OCI-LY3 (cell line): ENCODE measurements around the gene WDR18.

Experiments
- H2AFZ ChIP-seq: fragments of 200-600, 300-600 bp; shearing (Covaris generic); 2 replicates; pipeline ENCODE4 v1.6.0; 2014; ENCODE audit warnings: antibody characterized with exemption, low read depth, low read length
- H3K27ac ChIP-seq: fragments of 200-600, 300-600 bp; sonication (generic); 2 replicates; pipeline ENCODE4 v1.5.1; 2014; ENCODE audit warnings: mild to moderate bottlenecking, low read length, moderate library complexity, mixed read lengths
- H3K27me3 ChIP-seq: fragments of 200-600, 300-600 bp; sonication (generic); 2 replicates; pipeline ENCODE4 v1.6.1; 2014; ENCODE audit warnings: low read depth, low read length, mixed read lengths
- H3K36me3 ChIP-seq: fragments of 200-600, 300-600 bp; sonication (generic); replicated peaks from 2 replicates; pipeline ENCODE3; 2014; ENCODE audit warnings: low read depth, low read length, mixed read lengths
- H3K4me1 ChIP-seq: fragments of 300-600, 200-600 bp; sonication (generic); 2 replicates; pipeline ENCODE4 v1.6.1; 2014; ENCODE audit warnings: low read length, mixed read lengths
- H3K4me2 ChIP-seq: fragments of 200-600, 300-600 bp; sonication (generic); 2 replicates; pipeline ENCODE4 v1.6.1; 2014; ENCODE audit warnings: low read length, mixed read lengths
- H3K4me3 ChIP-seq: fragments of 300-600, 200-600 bp; sonication (generic); 2 replicates; pipeline ENCODE4 v1.5.1; 2014; ENCODE audit warnings: antibody characterized with exemption, mild to moderate bottlenecking, low read length, moderate library complexity
- H3K79me2 ChIP-seq: fragments of 300-600, 200-600 bp; shearing (Covaris generic); 2 replicates; pipeline ENCODE4 v1.6.1; 2014; ENCODE audit warnings: mild to moderate bottlenecking, low read length, mixed read lengths
- H3K9ac ChIP-seq: fragments of 300-600, 200-600 bp; shearing (Covaris generic); 2 replicates; pipeline ENCODE4 v1.6.0; 2014; ENCODE audit warnings: mild to moderate bottlenecking, low read length, moderate library complexity
- H3K9me3 ChIP-seq: fragments of 200-600, 300-600 bp; shearing (Covaris generic); 2 replicates; pipeline ENCODE4 v1.6.1; 2014; ENCODE audit warnings: low read length, mixed read lengths; ENCODE audit not compliant: insufficient read depth
- H4K20me1 ChIP-seq: fragments of 200-600, 300-600 bp; sonication (generic); 2 replicates; pipeline ENCODE4 v1.6.1; 2016; ENCODE audit warnings: low read length, mixed read lengths; ENCODE audit not compliant: insufficient read depth
- CTCF ChIP-seq: fragments of 200-600, 300-600 bp; sonication (generic); IDR thresholded peaks from 2 replicates; pipeline ENCODE4 v1.5.1; 2014; ENCODE audit warnings: antibody characterized with exemption, low read length, low read depth
- EZH2phosphoT487 ChIP-seq: fragments of 200-600 bp; shearing (Covaris generic); IDR thresholded peaks from 2 replicates; pipeline ENCODE4 v1.6.1; 2018; ENCODE audit warnings: antibody characterized with exemption, mixed run types, low read depth

The WDR18 gene

GRCh38 chr19:941292-942132 lies 42.6 kb upstream of the WDR18 start:
- peaks cover 48% of the 10 kb centered on the region for H3K4me1 ChIP-seq
- no peaks in the 10 kb centered on the region for H3K27me3 ChIP-seq
- H3K79me2 ChIP-seq: peaks cover 85% of the 10 kb centered on the region
- H3K36me3 ChIP-seq: peaks cover 53% of the 10 kb centered on the region
- TF ChIP-seq EZH2phosphoT487 (no peak), CTCF (no peak)
- H2AFZ ChIP-seq: no peak overlapping the region
- 0 out of 2 replicates have a peak overlapping the region, but pooled peaks have one; percentile 64 for H3K27ac ChIP-seq
- peak overlapping the region; percentile 66 for H3K4me3 ChIP-seq
- peak overlapping the region; percentile 87 for H3K4me2 ChIP-seq
- H3K9ac ChIP-seq: peak overlapping the region; percentile 60; the same call in 1 of the 2 replicates
- H3K9me3 ChIP-seq: peaks cover 3% of the 10 kb centered on the region; the same call in 1 of the 2 replicates
- peaks cover 45% of the 10 kb centered on the region for H4K20me1 ChIP-seq

- H3K79me2 ChIP-seq: peaks cover 78% of the 10 kb centered on the region
- H3K9me3 ChIP-seq: peaks cover 2% of the 10 kb centered on the region; the same call in 1 of the 2 replicates
- H3K9ac ChIP-seq: no peak overlapping the region
- H3K4me2 ChIP-seq: no peak overlapping the region
- H4K20me1 ChIP-seq: peaks cover 43% of the 10 kb centered on the region
- TF ChIP-seq CTCF: no peak
- no peak for TF ChIP-seq EZH2phosphoT487
- H3K27ac ChIP-seq: no peak overlapping the region
- peaks cover 47% of the 10 kb centered on the region for H3K36me3 ChIP-seq
- no peak overlapping the region for H2AFZ ChIP-seq
- peaks cover 50% of the 10 kb centered on the region for H3K4me1 ChIP-seq
- no peak overlapping the region for H3K4me3 ChIP-seq
- H3K27me3 ChIP-seq: no peaks in the 10 kb centered on the region
These were observed 42.0 kb upstream of the WDR18 start for GRCh38 chr19:942133-942645.

GRCh38 chr19:943551-944170 lies 40.5 kb upstream of the WDR18 start:
- Histone ChIP-seq H3K27me3 (no peaks in the 10 kb centered on the region), H3K9ac (no peak overlapping the region), H4K20me1 (peaks cover 33% of the 10 kb centered on the region), H3K4me1 (peaks cover 51% of the 10 kb centered on the region), H3K9me3 (no peaks in the 10 kb centered on the region), H3K4me2 (no peak overlapping the region), H2AFZ (no peak overlapping the region), H3K27ac (no peak overlapping the region), H3K36me3 (peaks cover 42% of the 10 kb centered on the region), H3K4me3 (no peak overlapping the region), H3K79me2 (peaks cover 72% of the 10 kb centered on the region)
- no peak for TF ChIP-seq EZH2phosphoT487
- TF ChIP-seq CTCF: no peak

GRCh38 chr19:944171-944567 lies 40.0 kb upstream of the WDR18 start:
- no peak for TF ChIP-seq CTCF
- TF ChIP-seq EZH2phosphoT487: no peak
- Histone ChIP-seq H3K79me2 (peaks cover 73% of the 10 kb centered on the region), H4K20me1 (peaks cover 33% of the 10 kb centered on the region), H2AFZ (no peak overlapping the region), H3K4me2 (no peak overlapping the region), H3K27me3 (no peaks in the 10 kb centered on the region), H3K9me3 (no peaks in the 10 kb centered on the region), H3K27ac (no peak overlapping the region), H3K4me1 (peaks cover 57% of the 10 kb centered on the region), H3K4me3 (no peak overlapping the region), H3K36me3 (peaks cover 42% of the 10 kb centered on the region), H3K9ac (no peak overlapping the region)
